Trophoblast cell (in vitro differentiated cells and primary cell): ENCODE data around the gene ZKSCAN4.

Experiments
- DNase-seq, 2 donors: peaks; one replicate each; pipeline ENCODE4 v3.0.0-alpha.2; 2016
- H2AFZ ChIP-seq: 2 replicates; pipeline ENCODE4 v1.6.1; 2013; ENCODE audit warnings: low read length, moderate library complexity, mild to moderate bottlenecking; ENCODE audit not compliant: insufficient read depth, poor library complexity
- H2AK5ac ChIP-seq: 2 replicates; pipeline ENCODE4 v1.6.1; 2013; ENCODE audit warnings: mild to moderate bottlenecking, low read length
- H2BK120ac ChIP-seq: 2 replicates; pipeline ENCODE4 v1.6.1; 2013; ENCODE audit warnings: low read length, mild to moderate bottlenecking, moderate library complexity; ENCODE audit not compliant: insufficient read depth, poor library complexity
- H2BK12ac ChIP-seq: 2 replicates; pipeline ENCODE4 v1.6.1; 2013; ENCODE audit warnings: mild to moderate bottlenecking, low read length, moderate library complexity
- H2BK5ac ChIP-seq: 2 replicates; pipeline ENCODE4 v1.6.1; 2013; ENCODE audit warnings: low read length, low read depth, moderate library complexity, mild to moderate bottlenecking; ENCODE audit not compliant: poor library complexity
- H3K14ac ChIP-seq: 2 replicates; pipeline ENCODE4 v1.6.1; 2013; ENCODE audit warnings: mild to moderate bottlenecking, low read length
- H3K18ac ChIP-seq: 2 replicates; pipeline ENCODE4 v1.6.1; 2013; ENCODE audit warnings: mild to moderate bottlenecking, low read length
- H3K23ac ChIP-seq: 2 replicates; pipeline ENCODE4 v1.6.1; 2013; ENCODE audit warnings: low read length
- H3K27ac ChIP-seq: 2 replicates; pipeline ENCODE4 v1.5.1; 2013; ENCODE audit warnings: low read depth, mild to moderate bottlenecking, inconsistent platforms, low read length, moderate library complexity
- H3K27me3 ChIP-seq: 2 replicates; pipeline ENCODE4 v1.6.1; 2013; ENCODE audit warnings: inconsistent platforms, mild to moderate bottlenecking, low read length, moderate library complexity; ENCODE audit not compliant: insufficient read depth
- H3K36me3 ChIP-seq, 2 experiments: 1 replicate in 1 of 2; 2 replicates in 1 of 2; pipeline ENCODE4 v1.6.1; 2013; ENCODE audit warnings: low read length in 2 of 2, mild to moderate bottlenecking in 2 of 2, moderate library complexity in 1 of 2; ENCODE audit not compliant: insufficient read depth in 2 of 2, control insufficient read depth in 1 of 2
- H3K4ac ChIP-seq: 2 replicates; pipeline ENCODE4 v1.6.1; 2013; ENCODE audit warnings: low read depth, mild to moderate bottlenecking, low read length, moderate library complexity
- H3K4me1 ChIP-seq, 2 experiments: 1 replicate in 1 of 2; 2 replicates in 1 of 2; pipeline ENCODE4 v1.6.1; 2013; ENCODE audit warnings: low read length in 2 of 2, mild to moderate bottlenecking in 2 of 2, moderate library complexity in 1 of 2; ENCODE audit not compliant: insufficient read depth in 2 of 2, control insufficient read depth in 1 of 2
- H3K4me2 ChIP-seq: 2 replicates; pipeline ENCODE4 v1.6.1; 2013; ENCODE audit warnings: inconsistent platforms, mild to moderate bottlenecking, low read length, moderate library complexity
- H3K4me3 ChIP-seq: 2 replicates; pipeline ENCODE4 v1.5.1; 2013; ENCODE audit warnings: mild to moderate bottlenecking, low read depth, low read length, inconsistent platforms
- H3K79me1 ChIP-seq: one replicate; pipeline ENCODE4 v1.6.1; 2013; ENCODE audit warnings: low read length
- H3K79me2 ChIP-seq: 2 replicates; pipeline ENCODE4 v1.6.1; 2013; ENCODE audit warnings: low read length, mild to moderate bottlenecking; ENCODE audit not compliant: control insufficient read depth, insufficient read depth, poor library complexity
- H3K9ac ChIP-seq: 2 replicates; pipeline ENCODE4 v1.6.1; 2013; ENCODE audit warnings: mild to moderate bottlenecking, low read length
- H3K9me3 ChIP-seq: 2 replicates; pipeline ENCODE4 v1.6.1; 2013; ENCODE audit warnings: low read depth, mild to moderate bottlenecking, control low read depth, inconsistent platforms, low read length; ENCODE audit not compliant: insufficient read depth
- H4K12ac ChIP-seq: 2 replicates; pipeline ENCODE4 v1.6.1; 2013; ENCODE audit warnings: low read depth, mild to moderate bottlenecking, low read length, moderate library complexity
- H4K8ac ChIP-seq: 2 replicates; pipeline ENCODE4 v1.6.1; 2013; ENCODE audit warnings: low read depth, mild to moderate bottlenecking, low read length, moderate library complexity
- H4K91ac ChIP-seq: one replicate; pipeline ENCODE4 v1.6.1; 2013; ENCODE audit warnings: low read depth, mild to moderate bottlenecking, low read length, moderate library complexity
- WGBS: extraction: QIAGEN DNeasy Blood & Tissue Kit; methylation state at CpG from one replicate; pipeline ENCODE4 v1.1.7; 2013; ENCODE audit warnings: missing lambda C conversion rate; ENCODE audit not compliant: insufficient read length, insufficient coverage; ENCODE audit errors: extremely low coverage; 5-methylcytosine and 5-hydroxymethylcytosine counted together

The ZKSCAN4 gene

DNA sequence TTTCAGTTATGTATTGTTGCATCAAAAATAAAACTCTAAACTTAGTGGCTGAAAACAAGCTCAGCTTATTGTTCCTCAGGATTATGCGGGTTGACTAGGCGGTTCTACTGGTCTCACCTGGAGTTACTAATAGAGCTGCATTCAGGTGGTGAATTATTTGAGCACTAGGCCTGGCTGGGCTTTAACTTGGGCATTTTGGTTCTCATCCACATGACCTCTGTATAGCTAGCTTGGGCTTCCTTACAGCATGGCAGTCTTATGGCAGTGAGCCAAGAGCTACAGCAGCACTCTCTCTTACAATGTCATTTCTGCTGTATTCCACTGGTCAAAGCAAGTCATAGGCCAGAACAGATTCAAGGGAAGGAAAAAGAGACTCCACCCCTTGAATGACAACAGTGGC is 30.9 kb upstream of the ZKSCAN4 start:
- no CpG with 5 or more reads among the region's 2 CpGs for WGBS

DNA sequence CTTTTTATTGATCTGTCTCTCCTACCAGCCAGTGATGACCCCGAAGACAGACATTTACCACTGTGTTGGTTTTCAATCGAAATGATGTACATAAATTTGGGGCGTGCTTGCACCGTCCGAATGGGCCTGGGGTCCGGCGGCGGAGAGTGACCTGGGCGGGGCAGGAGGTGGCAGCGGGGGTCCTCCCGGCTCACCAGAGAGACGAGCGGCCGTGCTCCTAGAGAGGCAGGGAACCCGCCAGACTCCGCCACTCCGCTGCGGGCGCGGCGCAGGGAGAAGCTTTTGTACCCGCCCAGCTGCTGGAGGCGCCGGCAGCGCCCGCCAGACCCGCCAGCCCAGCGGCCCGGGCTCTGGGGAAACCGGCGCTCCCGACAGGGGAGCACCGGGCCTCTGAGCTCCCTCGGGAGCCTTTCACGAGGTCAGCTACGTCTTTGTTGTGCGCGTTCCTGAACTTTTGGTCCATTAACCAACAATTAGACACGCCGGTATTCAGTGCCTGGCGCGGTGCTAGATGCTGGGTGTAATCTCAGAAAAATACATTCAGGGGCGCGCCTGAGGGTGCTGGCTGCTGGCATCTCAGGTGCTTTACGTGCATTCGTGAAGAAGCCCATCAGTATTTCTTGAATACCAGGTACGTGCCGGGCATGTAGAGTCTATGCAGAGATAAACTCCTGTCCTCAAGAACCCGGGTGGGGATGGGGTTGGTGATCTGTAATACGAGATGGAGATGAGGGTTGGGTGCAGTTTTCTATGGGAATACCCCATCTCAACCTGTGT is 29.4 kb upstream of the ZKSCAN4 start, which contains the start of gene PGBD1:
Gene PGBD1 (plus strand): TSS at position 285 of the 777 bp plus-strand sequence. CDS start 2,242 bp downstream, outside the sequence.
- Histone ChIP-seq H3K23ac (no peak within 1 kb of the TSS), H2AK5ac (no peak within 1 kb of the TSS), H3K14ac (peak within 1 kb of the TSS; percentile 64), H2AFZ (peak within 1 kb of the TSS; percentile 91), H3K79me1 (peaks cover 4% of the 10 kb centered on the region), H2BK120ac (peak within 1 kb of the TSS; percentile 63), H3K4ac (peak within 1 kb of the TSS; percentile 52), H3K36me3 (peaks cover 10 to 20% of the 10 kb centered on the region in 2 experiments), H2BK5ac (peak within 1 kb of the TSS; percentile 46), H2BK12ac (no peak within 1 kb of the TSS), H3K27me3 (no peaks in the 10 kb centered on the region), H4K8ac (peak within 1 kb of the TSS; percentile 97), H3K18ac (peak within 1 kb of the TSS; percentile 85), H3K4me2 (peak within 1 kb of the TSS; percentile 70), H3K79me2 (peaks cover 4% of the 10 kb centered on the region), H3K4me1 (peaks cover 0 to 2% of the 10 kb centered on the region in 2 experiments), H3K4me3 (peak within 1 kb of the TSS; percentile 86), H3K9ac (peak within 1 kb of the TSS; percentile 75), H3K27ac (no peak within 1 kb of the TSS), H3K9me3 (no peaks in the 10 kb centered on the region), H4K12ac (peak within 1 kb of the TSS; percentile 94), H4K91ac (peak within 1 kb of the TSS; percentile 89)
- no CpG with 5 or more reads among the region's 50 CpGs for WGBS
- peak; percentile 54 to 74 for DNase-seq

More for the DNA sequence above, 30.9 kb upstream of the ZKSCAN4 start:
- no peak overlapping the region for H4K91ac ChIP-seq
- no peak overlapping the region for H3K9ac ChIP-seq
- no peak overlapping the region for H4K12ac ChIP-seq
- no peaks in the 10 kb centered on the region for H3K27me3 ChIP-seq
- no peak overlapping the region for H3K4me2 ChIP-seq
- H3K23ac ChIP-seq: no peak overlapping the region
- H2BK120ac ChIP-seq: no peak overlapping the region
- H2AK5ac ChIP-seq: no peak overlapping the region
- H2BK12ac ChIP-seq: no peak overlapping the region
- no peak overlapping the region for H4K8ac ChIP-seq
- H3K4me1 ChIP-seq: peaks cover 0 to 2% of the 10 kb centered on the region in 2 experiments
- no peak overlapping the region for H3K14ac ChIP-seq
- H3K79me2 ChIP-seq: peaks cover 4% of the 10 kb centered on the region
- no peak overlapping the region for H3K27ac ChIP-seq
- H3K18ac ChIP-seq: no peak overlapping the region
- no peak overlapping the region for H2BK5ac ChIP-seq
- H3K9me3 ChIP-seq: no peaks in the 10 kb centered on the region
- no peak overlapping the region for H3K4me3 ChIP-seq
- no peak overlapping the region for H2AFZ ChIP-seq
- DNase-seq: no peak
- peaks cover 14 to 20% of the 10 kb centered on the region in 2 experiments for H3K36me3 ChIP-seq
- peaks cover 4% of the 10 kb centered on the region for H3K79me1 ChIP-seq
- no peak overlapping the region for H3K4ac ChIP-seq

DNA sequence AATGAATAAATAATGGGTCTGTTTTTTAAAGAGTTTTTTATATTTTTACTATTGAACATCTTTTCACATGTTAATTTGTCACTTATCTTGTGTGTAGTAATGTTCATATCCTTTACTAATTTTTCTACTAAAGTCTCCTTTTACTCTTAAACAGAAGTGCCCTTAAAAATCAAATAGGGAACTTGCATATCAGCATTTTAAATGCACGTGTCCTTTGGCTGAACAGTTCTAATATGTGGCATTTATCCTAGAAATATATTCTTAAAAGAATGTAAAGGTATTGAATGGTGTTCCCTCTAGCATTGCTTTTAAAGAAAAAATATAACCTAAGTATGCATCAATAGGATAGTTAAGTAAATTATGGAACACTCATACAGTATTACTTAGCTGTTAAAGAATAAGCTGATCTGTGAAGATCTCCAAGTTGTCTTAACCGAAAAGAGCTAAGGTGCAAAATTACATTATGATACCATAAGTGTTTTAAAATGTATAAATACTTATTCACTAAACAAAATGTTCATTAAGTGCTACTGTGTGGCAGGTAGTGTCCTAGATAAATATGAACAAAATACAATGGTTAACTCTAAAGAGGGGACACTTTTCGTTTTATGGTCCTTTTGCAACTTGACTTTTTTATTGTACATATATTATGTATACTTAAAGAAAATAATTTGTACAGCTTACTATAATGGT is 28.7 kb upstream of the ZKSCAN4 start:
- Histone ChIP-seq H3K27ac (no peak overlapping the region), H3K14ac (no peak overlapping the region), H2BK5ac (no peak overlapping the region), H4K91ac (no peak overlapping the region), H2AK5ac (no peak overlapping the region), H3K23ac (no peak overlapping the region), H4K8ac (peak overlapping the region; percentile 97), H2BK120ac (no peak overlapping the region), H2AFZ (no peak overlapping the region), H2BK12ac (no peak overlapping the region), H4K12ac (no peak overlapping the region), H3K27me3 (no peaks in the 10 kb centered on the region), H3K36me3 (peaks cover 10 to 24% of the 10 kb centered on the region in 2 experiments), H3K4ac (no peak overlapping the region), H3K9ac (no peak overlapping the region), H3K79me2 (peaks cover 4% of the 10 kb centered on the region), H3K4me2 (peak overlapping the region; percentile 70), H3K79me1 (peaks cover 4% of the 10 kb centered on the region), H3K4me1 (peaks cover 0 to 2% of the 10 kb centered on the region in 2 experiments), H3K18ac (no peak overlapping the region), H3K9me3 (no peaks in the 10 kb centered on the region), H3K4me3 (no peak overlapping the region)
- no peak for DNase-seq
- no CpG with 5 or more reads among the region's 3 CpGs for WGBS

DNA sequence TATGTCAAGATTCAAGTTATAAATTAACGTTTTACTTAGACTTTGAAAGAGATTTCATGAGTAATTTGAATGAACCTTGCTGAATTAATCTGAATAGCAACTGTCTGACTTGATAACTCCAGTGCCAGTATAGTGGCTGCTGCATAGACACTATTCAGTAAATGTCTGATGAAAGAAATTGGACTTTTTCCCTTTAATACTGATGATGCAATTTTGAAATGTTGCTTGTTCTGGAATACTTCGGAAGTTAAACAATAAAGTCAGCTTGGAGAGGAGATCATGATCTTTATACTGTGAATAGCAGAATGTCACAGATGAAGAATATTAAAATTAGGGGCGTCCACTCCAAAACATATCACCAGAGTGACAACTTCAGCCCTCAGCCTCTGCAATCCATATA is 25.7 kb upstream of the ZKSCAN4 start:
- Histone ChIP-seq H2AK5ac (no peak overlapping the region), H3K79me2 (peaks cover 4% of the 10 kb centered on the region), H3K4me3 (no peak overlapping the region), H3K27me3 (no peaks in the 10 kb centered on the region), H3K9me3 (no peaks in the 10 kb centered on the region), H3K4me1 (peaks cover 0 to 2% of the 10 kb centered on the region in 2 experiments), H3K4ac (no peak overlapping the region), H3K79me1 (peaks cover 4% of the 10 kb centered on the region), H2AFZ (no peak overlapping the region), H4K12ac (no peak overlapping the region), H2BK5ac (no peak overlapping the region), H2BK120ac (no peak overlapping the region), H3K27ac (no peak overlapping the region), H4K8ac (no peak overlapping the region), H3K36me3 (peaks cover 6 to 20% of the 10 kb centered on the region in 2 experiments), H3K14ac (no peak overlapping the region), H3K23ac (no peak overlapping the region), H4K91ac (no peak overlapping the region), H3K9ac (no peak overlapping the region), H2BK12ac (no peak overlapping the region), H3K4me2 (no peak overlapping the region), H3K18ac (no peak overlapping the region)
- no peak for DNase-seq
- WGBS: no CpG with 5 or more reads among the region's 3 CpGs
